HG03432 (cell line): ENCODE results near the gene TULP4.

ENCODE experiments used
- ATAC-seq: cut with Tn5 transposase; IDR thresholded peaks from one replicate; pipeline ENCODE4 v1.9.1; 2021; ENCODE audit warnings: mild to moderate bottlenecking, moderate library complexity; ENCODE audit not compliant: unreplicated experiment

TULP4 gene

GRCh38 chr6:158416883-158417759 lies 104.9 kb downstream of the TULP4 start:
- no peak for ATAC-seq

- no peak for ATAC-seq
Measured at GRCh38 chr6:158417760-158418098, 105.5 kb downstream of the TULP4 start.

- ATAC-seq: no peak
Measured at GRCh38 chr6:158418501-158418900, 106.2 kb downstream of the TULP4 start.

DNA sequence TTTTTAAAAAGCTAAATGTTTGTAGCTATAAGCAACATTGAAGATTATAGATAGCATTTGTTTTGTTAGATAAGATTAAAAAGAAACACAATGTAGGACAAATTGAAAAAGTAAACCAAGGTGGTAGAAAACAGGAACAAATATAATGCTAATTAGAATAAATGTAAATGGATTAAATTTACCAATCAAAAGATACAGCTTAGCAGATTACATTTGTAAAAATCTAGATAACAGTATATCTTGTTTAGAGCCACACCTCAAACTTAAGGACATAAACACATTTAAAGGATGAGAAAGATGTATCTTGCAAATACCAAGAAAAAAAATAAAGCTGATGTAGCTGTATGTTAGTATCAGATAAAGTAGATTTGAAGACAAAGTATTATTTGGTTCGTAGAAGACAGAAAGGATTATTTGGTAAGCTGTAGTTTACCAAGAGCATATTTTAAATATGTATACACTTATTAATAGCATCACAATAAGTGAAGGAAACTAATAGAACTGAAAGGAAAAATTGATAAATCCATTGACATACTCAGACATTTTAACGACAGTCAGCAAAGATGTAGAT lies 107.2 kb downstream of the TULP4 start:
- ATAC-seq: no peak

DNA sequence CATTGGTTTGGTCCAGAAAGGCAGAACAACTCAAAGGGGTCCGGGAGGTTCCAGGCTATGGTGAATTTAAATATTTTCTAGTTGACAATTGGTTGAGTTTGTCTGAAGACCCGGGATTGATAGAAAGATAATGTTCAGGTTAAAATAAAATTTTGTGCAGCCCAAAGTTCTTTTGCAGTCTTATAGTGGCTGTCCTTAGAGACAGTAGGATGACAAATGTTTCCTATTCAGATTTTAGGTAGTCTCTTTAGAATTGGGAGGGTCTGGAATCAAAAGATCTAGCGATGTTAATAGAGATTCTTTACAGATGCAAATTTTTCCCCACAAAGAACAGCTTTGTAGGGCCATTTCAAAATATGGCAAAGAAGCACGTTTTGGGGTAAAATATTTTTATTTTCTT lies 109.1 kb downstream of the TULP4 start:
- ATAC-seq: no peak

DNA sequence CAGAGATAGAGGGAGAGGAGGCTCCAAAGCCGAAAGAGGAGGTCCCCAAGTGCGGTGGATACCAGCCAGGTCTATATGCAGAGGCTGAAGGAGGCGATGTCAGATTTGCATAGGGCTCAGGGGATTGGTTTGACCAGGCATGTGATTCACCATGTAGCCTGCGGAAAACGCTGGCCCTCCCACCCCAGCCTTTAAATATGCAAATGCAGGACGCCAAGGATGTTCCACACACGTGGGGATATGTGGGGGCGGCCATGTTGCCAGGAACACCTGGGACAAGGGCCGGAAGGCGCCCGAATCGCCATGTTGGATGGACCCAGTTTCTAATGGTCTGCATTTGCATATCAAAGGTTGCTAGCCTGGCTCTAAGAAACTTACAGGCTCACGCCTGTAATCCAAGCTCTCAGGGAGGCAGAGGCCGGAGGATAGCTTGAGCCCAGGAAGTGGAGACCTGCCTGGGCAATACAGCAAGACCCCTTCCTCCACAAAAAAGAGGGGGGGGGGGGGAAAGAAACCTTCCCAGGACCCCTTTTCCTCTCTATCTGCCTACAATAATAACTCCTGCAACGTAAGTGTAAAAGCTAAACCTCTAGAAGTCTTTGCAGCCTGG lies 110.5 kb downstream of the TULP4 start:
- no peak for ATAC-seq

DNA sequence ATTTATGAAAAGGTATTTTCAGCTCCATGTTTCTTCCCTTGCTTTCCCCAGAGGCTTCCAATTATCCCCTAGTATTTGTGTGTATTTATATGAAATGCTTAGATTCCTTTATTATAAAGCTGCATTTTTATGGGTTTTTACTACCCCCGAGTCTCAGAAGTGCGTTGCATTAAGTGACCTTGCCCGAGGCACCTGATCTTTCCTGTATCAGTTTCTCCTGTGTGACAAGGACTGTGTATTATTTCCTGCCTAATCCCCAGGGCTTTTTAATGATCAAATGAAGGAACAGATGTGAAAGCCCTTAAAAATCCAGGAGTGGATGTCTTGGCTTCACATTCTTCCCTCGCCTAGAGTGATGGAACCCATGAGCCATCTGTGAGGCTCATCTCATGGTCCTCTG lies 118.8 kb downstream of the TULP4 start:
- no peak for ATAC-seq

DNA sequence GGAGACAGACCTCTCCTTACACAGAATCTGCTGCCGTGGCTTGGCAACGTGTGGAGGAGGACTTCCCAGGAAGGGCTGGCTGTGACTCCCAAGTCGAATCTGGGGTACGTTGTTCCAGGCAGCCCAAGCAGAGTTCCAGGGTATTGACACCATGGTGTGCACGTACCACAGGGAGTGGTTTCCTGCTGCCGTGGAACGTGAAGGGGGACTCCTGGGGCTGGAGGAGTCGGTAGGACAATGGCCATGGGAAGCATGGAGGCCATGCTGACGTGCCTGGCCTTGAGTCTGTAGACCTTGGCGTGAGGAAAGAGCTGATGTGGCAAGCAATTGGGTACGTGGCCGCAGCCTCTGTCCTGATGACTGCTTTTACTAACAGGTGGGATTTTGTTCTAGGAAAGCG lies 119.3 kb downstream of the TULP4 start:
- no peak for ATAC-seq

DNA sequence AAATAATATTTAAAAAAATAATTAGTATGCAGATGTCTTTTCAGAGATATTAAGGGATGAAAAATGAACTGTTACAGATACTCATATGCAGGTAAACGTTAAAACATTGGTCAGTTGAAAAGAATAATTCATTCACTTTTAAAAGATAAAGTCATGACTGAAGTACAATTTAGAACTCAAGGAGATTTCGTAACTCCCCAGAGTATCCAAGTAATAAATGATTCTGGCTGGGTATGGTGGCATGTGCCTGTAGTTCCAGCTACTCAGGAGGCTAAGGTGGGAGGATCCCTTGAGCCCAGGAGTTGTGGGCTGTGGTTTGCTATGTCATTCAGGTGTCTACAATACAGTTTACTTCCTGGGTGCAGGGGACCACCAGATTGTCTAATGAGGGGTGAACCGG lies 125.3 kb downstream of the TULP4 start:
- no peak for ATAC-seq

DNA sequence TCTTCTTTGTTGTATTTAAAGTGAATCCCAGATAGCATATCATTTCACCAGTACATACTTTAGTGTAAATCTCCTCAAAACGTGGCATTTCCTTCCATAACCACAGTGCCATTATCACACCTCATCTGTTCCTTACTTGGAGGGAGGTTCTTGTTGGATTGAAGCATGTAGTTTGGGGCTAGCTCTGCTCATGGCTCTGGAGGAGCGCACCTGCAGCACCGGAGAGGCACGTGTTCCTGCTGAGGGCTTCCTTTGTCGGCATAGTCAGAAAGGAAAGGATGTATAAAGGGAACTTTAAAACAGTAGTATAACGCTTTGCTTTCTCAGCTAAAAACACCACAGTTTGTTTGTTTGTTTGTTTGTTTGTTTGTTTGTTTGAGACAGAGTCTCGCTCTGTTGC lies 126.0 kb downstream of the TULP4 start:
- no peak for ATAC-seq

DNA sequence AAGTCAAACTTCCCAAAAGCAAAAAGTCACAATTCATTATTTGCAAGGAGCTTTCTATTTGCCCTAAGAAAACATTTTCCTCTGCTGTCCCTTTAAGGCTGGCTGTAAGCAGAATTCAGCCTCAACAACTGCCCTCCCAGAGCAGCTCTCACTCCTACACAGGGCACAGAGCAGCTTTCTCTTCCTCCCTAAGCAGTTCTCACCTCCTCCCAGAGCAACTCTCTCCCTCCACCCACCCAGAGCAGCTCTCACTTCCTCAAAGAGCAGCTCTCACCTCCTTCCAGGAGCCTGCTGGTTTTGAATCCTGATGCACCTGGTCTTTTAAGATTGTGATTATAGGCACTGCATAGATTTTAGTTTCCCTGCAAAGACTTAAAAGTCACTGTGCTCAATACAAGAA lies 127.0 kb downstream of the TULP4 start:
- ATAC-seq: peak; percentile 96

DNA sequence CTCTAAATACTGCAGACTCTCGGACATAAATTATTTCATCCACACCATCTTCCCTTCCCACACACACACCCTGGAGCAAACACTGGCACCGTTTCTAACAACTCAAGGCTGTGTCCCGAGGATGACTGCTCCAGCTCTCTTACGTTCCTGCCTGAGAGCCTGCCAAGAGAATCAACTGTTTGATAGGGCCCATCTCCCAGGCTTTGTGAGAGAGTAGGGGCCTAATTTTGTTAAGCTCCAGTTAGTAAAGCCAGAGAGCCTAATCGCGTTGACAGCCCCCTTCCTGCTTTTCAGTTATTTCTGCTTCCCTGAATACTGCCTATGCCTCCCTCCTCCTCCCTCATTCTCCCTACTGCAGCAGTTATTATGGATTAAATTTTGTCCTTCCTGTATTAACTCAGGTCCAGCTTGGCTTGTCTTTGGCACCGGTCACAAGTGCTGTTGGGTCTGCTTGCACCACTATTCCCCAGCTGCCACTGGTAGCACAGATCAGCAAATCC lies 129.5 kb downstream of the TULP4 start:
- ATAC-seq: no peak

GRCh38 chr6:158442306-158442705 lies 130.0 kb downstream of the TULP4 start:
- ATAC-seq: no peak

- ATAC-seq: no peak
Measured at GRCh38 chr6:158445426-158446085, 133.3 kb downstream of the TULP4 start.

- ATAC-seq: no peak
Measured at GRCh38 chr6:158448856-158449255, 136.6 kb downstream of the TULP4 start.

DNA sequence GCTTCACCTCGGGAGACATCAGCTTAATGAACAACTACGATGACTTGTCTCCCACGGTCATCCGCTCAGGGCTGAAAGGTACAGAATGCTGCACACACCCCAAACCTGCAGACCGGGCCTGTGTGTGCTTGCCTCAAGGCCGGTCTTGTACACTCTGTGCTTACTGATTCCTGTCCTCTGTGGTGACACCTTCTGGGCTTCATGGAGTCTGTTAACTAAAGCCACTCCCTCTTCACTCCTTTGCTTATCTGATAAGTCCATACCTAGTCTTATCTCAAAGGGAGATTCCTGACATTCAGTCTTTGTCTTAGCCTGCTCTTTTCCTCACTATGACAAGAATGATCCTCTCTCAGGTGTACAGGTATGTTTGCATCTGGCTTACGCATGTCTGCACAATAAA lies 139.9 kb downstream of the TULP4 start:
- no peak for ATAC-seq

DNA sequence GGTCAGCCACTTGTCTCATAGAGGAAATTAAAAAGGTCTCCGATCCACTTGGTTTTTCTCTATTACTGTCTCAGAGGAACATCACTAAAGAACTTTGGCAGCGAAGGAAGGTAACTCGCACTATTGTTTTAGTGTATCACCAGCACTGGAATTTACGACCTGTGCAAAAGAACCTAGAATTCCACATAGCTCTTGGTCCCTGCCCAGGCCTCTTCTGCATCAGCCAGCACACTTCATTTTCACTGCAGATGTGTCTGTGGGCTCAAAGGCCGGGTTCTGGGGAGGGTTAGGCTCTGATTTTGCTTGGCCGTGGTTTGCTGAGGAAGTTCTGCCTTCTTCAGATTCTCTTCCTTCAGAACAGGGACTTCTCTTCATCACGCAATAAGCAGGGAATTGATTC lies 144.9 kb downstream of the TULP4 start:
- no peak for ATAC-seq

DNA sequence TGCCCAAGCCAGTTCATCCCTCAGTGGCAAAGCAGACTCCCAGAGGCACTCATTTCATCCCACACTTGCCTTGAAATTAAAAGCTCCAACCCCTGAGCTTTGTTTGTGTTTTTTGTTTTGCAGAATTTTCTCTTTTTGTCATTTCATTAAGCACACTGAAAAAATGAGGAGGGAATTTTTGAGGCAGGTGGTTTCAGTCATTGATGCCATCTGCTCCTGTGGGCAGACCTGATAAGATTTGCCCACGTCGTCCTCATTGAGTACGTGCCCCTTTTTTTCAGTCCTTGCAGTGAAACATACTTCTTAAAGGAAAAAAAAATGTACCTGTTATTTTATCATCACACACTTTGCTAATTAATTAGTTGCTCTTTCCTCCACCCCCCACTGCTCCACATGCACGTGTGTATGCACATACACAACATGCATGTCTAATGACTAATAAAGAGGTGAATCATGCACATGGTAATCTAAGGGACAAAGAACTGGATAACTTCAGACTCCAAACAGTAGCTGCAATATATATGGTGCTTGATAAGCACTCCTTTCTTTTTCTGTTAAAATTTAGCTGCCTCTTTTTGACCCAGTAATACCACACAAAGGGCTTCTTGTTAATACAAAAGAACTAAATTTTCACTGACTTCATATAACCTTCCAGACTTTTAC lies 145.5 kb downstream of the TULP4 start:
- no peak for ATAC-seq

DNA sequence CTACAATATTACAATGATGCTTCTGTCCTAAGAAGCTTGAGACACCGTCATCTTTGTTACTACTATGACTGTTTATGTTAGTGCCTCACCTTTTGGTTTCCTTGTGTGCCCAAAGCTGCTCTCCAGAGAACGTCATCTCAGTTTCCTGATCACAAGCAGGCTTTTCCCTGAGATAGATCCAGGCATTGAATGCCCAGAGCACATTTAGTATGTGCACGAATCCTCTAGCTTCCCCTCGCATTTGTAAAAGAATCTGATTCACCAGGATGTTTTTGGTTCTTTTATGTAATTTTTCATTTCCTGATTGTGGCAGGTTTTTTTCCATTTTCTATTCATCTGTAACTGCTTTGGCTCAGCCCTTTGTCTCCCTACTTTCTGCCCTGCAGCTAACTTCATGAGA lies 147.5 kb downstream of the TULP4 start:
- ATAC-seq: no peak

DNA sequence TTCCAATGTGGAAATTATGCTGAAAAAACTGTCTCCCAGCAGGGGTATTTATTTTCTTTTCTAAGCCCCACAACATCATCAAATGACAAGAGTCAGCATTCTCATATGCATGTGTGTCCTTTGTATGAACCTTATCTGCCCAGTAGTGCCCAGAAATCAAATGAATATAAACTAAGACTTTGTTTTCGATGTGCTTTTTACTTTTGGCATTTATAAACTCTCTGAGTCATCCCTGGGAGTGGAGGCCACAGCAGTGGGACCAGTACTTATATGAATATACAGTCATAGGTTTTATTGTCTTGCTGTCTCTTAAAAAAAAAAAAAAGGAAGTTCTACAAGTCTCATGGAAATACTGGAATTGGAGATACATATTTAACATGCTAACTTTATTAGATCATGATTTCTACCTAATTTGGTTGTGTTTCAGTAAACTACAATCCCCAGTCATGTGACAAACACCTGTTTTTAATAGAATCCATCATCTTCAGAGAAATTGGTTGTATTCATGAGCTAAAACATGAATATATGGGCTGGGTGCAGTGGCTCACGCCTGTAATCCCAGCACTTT lies 148.4 kb downstream of the TULP4 start:
- no peak for ATAC-seq

- ATAC-seq: no peak
Measured at GRCh38 chr6:158461954-158462353, 149.7 kb downstream of the TULP4 start.
